H7 (cell line): ENCODE measurements around the gene MYO5A. TPM values are rescaled to one million over a fixed set of nuclear protein-coding genes. Genes with fewer than 3 reads are reported as not detected.
"Not testable (repeated sequence)": the region's sequence is repeated elsewhere in the genome, so short reads cannot be mapped to it uniquely, and the experiment has no call there.

ENCODE experiments used
- DNase-seq: peaks from one replicate; pipeline ENCODE4 v3.0.0; 2012
- H3K27me3 ChIP-seq: 2 replicates; pipeline ENCODE4 v1.6.0; 2011; ENCODE audit warnings: mild to moderate bottlenecking, low read length; ENCODE audit not compliant: control insufficient read depth, insufficient read depth
- H3K36me3 ChIP-seq: replicated peaks from 2 replicates; pipeline ENCODE4 v1.5.1; 2011; ENCODE audit warnings: low read length; ENCODE audit not compliant: control insufficient read depth, insufficient read depth
- H3K4me3 ChIP-seq: 2 replicates; pipeline ENCODE4 v1.5.1; 2011; ENCODE audit warnings: low read depth, mild to moderate bottlenecking, control low read depth, low read length, moderate library complexity; ENCODE audit not compliant: insufficient read depth
- total RNA-seq: library from RNA; depleted of rRNA; stranded (reverse); fragments of >200 nt; shearing (Covaris generic); gene quantifications from 2 replicates; pipeline ENCODE4 v1.2.3, GENCODE V29; 2014

The MYO5A gene
- total RNA-seq, 1 experiment from 2014 or later: 9.7 TPM

DNA sequence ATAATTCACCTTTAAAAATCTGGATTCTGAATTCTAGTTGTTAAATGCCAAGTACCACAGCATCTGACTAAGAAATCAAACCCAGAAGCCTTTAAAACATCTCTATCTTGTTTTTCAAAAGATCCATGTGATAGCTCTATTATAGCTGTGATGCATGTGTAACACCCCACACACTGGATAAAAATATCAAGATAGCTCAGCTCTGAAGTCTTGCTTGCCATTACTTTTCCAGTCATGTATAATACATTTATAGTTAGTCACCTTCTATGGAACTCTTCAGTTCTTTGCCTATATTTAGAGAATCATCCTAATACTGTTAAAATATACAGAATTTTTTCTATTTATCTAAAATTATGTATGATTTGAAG is 28.6 kb upstream of the MYO5A start:
- Histone ChIP-seq H3K4me3 (no peak overlapping the region), H3K36me3 (peaks cover 3% of the 10 kb centered on the region), H3K27me3 (no peaks in the 10 kb centered on the region)
- DNase-seq: no peak

GRCh38 chr15:52556524-52557273 is 28.0 kb upstream of the MYO5A start:
- Histone ChIP-seq H3K36me3 (peaks cover 5% of the 10 kb centered on the region), H3K27me3 (no peaks in the 10 kb centered on the region), H3K4me3 (no peak overlapping the region)
- no peak for DNase-seq

GRCh38 chr15:52552303-52552702 is 23.6 kb upstream of the MYO5A start:
- H3K27me3 ChIP-seq: no peaks in the 10 kb centered on the region
- no peak overlapping the region for H3K4me3 ChIP-seq
- peaks cover 17% of the 10 kb centered on the region for H3K36me3 ChIP-seq
- no peak for DNase-seq

- no peaks in the 10 kb centered on the region for H3K27me3 ChIP-seq
- no peak for DNase-seq
- peaks cover 17% of the 10 kb centered on the region for H3K36me3 ChIP-seq
- H3K4me3 ChIP-seq: no peak overlapping the region
Observed at GRCh38 chr15:52551762-52552161, 23.1 kb upstream of the MYO5A start.

DNA sequence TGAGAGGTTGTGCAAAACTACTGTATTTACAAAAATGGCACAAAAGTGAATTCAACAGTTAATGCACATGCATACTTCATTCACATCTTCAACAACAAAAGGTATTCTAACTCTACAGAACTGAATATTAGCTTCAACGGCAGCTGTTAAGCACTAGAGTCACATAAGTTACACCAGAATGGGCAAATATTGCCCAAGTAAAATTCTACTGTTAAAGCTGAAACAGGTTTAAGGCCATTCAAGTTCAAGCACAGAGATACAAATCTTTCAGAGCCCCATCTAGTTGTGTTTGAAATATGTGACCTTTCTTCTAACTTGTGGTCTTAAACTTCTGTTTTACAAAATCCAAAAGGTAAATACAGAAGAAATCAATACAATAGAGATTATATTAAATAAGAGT is 22.5 kb upstream of the MYO5A start:
- DNase-seq, H3K4me3 ChIP-seq, H3K27me3 ChIP-seq: not testable (repeated sequence)
- peaks cover 21% of the 10 kb centered on the region for H3K36me3 ChIP-seq

GRCh38 chr15:52546031-52546751 is 17.5 kb upstream of the MYO5A start:
- peaks cover 17% of the 10 kb centered on the region for H3K36me3 ChIP-seq
- no peak for DNase-seq
- no peak overlapping the region for H3K4me3 ChIP-seq
- H3K27me3 ChIP-seq: no peaks in the 10 kb centered on the region

- no peak for DNase-seq
- Histone ChIP-seq H3K27me3 (no peaks in the 10 kb centered on the region), H3K36me3 (no peaks in the 10 kb centered on the region), H3K4me3 (no peak overlapping the region)
Observed at GRCh38 chr15:52540374-52541012, 11.8 kb upstream of the MYO5A start.

- Histone ChIP-seq H3K27me3 (no peaks in the 10 kb centered on the region), H3K36me3 (no peaks in the 10 kb centered on the region), H3K4me3 (no peak overlapping the region)
- DNase-seq: no peak
Observed at GRCh38 chr15:52537459-52537858, 8.8 kb upstream of the MYO5A start.

GRCh38 chr15:52532427-52532826 is 3.7 kb upstream of the MYO5A start:
- no peak for DNase-seq
- H3K27me3 ChIP-seq: peaks cover 27% of the 10 kb centered on the region

DNA sequence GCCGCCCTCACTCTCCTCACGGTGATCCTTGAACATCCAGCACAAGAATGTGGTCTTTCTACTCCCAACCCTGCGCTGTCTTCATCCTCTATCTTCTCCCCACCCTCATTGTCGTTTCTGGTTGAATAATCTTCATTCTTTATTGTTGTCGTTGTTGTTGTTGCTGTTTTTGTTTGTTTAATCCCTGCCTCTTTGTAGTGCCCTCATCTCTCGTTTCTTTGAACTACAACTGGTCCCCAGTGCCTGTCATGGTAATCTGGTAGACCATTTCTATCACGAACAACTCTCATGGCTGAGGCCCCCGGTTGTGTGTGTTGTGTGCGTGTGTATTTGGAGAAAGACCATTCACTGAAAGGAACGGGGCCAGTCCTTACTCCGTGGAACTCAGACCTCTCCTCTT is 1.3 kb upstream of the MYO5A start:
- Histone ChIP-seq H3K36me3 (no peaks in the 10 kb centered on the region), H3K4me3 (peak overlapping the region; percentile 71; the same call in 1 of the 2 replicates), H3K27me3 (peaks cover 29% of the 10 kb centered on the region)
- no peak for DNase-seq

More at GRCh38 chr15:52532427-52532826, 3.7 kb upstream of the MYO5A start:
- H3K36me3 ChIP-seq: no peaks in the 10 kb centered on the region
- H3K4me3 ChIP-seq: no peak overlapping the region

DNA sequence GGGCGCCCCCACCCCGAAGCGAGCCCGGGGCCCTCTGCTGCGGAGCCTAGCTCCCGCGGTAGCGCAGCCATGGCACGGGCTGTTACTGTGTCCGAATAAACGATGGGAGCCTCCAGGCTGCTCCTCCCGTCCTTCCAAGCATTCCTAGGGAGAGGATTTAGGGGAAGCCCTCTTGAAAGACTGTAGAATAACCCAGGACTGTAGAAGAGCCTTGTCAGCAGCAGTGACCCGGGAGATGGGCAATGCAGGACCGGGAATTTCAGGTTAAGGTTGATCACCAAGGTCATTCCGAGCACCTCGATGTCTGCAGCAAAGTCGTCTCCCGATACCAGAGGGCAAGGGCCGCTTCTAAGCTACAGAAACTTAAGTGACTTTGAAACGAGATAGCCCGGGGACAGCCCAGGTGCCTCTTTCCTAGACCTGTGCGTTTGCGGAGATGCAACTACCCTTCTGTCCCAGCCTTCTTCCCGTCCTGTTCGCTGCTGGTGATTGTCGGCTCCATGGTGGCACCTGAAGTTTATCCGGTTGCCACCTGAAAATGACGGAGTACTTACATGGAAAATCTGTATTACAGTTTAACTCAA is 753 bp upstream of the MYO5A start:
- Histone ChIP-seq H3K4me3 (peak overlapping the region; percentile 71), H3K27me3 (peaks cover 29% of the 10 kb centered on the region), H3K36me3 (no peaks in the 10 kb centered on the region)
- no peak for DNase-seq

GRCh38 chr15:52527911-52528563 is 643 bp downstream of the MYO5A start:
- Histone ChIP-seq H3K36me3 (no peaks in the 10 kb centered on the region), H3K27me3 (peaks cover 29% of the 10 kb centered on the region), H3K4me3 (peak overlapping the region; percentile 71)
- peak; percentile 65 for DNase-seq

DNA sequence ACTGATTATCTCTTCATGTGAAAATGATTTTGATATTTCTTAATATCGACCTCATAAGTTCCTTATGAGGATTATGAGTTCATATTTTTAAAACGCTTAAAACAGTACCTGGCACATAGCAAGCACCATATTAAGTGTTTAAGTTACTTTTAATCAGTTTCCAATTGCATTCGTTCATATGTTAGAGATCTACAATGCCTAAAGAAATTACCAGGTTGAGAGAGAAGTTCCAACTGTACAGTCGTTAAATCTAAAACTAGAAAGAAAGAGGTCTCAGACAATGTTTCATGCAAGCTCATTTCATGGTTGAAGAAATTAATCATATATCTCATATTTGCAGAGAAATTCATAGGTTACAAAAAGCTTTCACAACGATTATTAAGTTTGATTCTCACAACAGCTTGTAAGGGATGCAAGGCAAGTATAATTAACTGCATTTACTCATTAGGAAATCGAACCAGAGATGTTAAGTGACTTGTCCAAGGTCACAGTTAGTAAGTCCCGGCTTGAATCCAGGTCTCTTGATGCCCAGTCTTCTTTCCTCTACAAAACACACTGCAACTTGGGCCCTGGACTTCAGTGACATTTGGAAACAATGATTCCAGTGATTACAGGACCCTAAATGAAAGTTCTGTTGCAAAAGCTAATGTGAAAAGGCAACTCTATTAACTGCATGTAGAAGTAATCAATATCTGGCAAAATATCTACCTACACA is 1.3 kb downstream of the MYO5A start:
- Histone ChIP-seq H3K36me3 (no peaks in the 10 kb centered on the region), H3K4me3 (no peak overlapping the region), H3K27me3 (peaks cover 29% of the 10 kb centered on the region)
- DNase-seq: no peak
